Adrenal gland (tissue), 12 donors: ENCODE data around the gene FKBP10. TPM values are rescaled to one million over a fixed set of nuclear protein-coding genes. Genes with fewer than 3 reads are reported as not detected.

Experiments
- DNase-seq, 7 donors: peaks; one replicate each; pipeline ENCODE4 v3.0.0-alpha.2; 2019 to 2020
- H3K27ac ChIP-seq, 5 donors: fragments of 200-600 bp; sonication (generic) in 4 of 5; 1 replicate in 3 of 5; 2 replicates in 2 of 5; pipeline versions ENCODE4 v1.5.1 to v1.8.0; 2016 to 2020; ENCODE audit warnings: mild to moderate bottlenecking in 1 of 5
- H3K27me3 ChIP-seq: fragments of 200-600 bp; 2 replicates; pipeline ENCODE4 v1.8.0; 2021
- H3K36me3 ChIP-seq, 2 donors: fragments of 200-600 bp; replicated peaks in 1 of 2; 1 replicate in 1 of 2; 2 replicates in 1 of 2; pipeline versions ENCODE4 v1.5.1 to v1.8.0; 2018 to 2022
- H3K4me1 ChIP-seq, 2 donors: fragments of 200-600 bp; replicated peaks in 1 of 2; 1 replicate in 1 of 2; 2 replicates in 1 of 2; pipeline versions ENCODE4 v1.5.1 to v1.8.0; 2018 to 2021
- H3K4me3 ChIP-seq, 4 donors: fragments of 200-600 bp; sonication (generic) in 3 of 4; one replicate each; pipeline ENCODE4 v1.5.1; 2016 to 2018
- H3K9me3 ChIP-seq, 3 donors: fragments of 200-600 bp; sonication (generic) in 1 of 3; replicated peaks in 1 of 3; 1 replicate in 2 of 3; 2 replicates in 1 of 3; pipeline versions ENCODE4 v1.5.1 to v1.8.0; 2016 to 2021
- CTCF ChIP-seq, 6 experiments: fragments of 450-650 bp in 4 of 6; fragments of 200-600 bp in 2 of 6; sonication (generic) in 1 of 6; IDR thresholded peaks; 1 replicate in 5 of 6; 2 replicates in 1 of 6; pipeline versions ENCODE4 v1.5.1 to v1.8.0; 2016 to 2021; ENCODE audit warnings: antibody characterized with exemption in 6 of 6, mild to moderate bottlenecking in 2 of 6, moderate library complexity in 1 of 6
- POLR2A ChIP-seq, 2 donors: fragments of 450-650 bp; IDR thresholded peaks; one replicate each; pipeline ENCODE4 v1.6.1; 2017; ENCODE audit warnings: antibody characterized with exemption in 2 of 2, mild to moderate bottlenecking in 2 of 2, moderate library complexity in 1 of 2
- WGBS, 4 donors: extraction: QIAGEN DNeasy Blood & Tissue Kit in 2 of 4; methylation state at CpG; one replicate each; pipeline versions ENCODE4 v1.1.5 to v1.1.7; 2013 to 2017; 5-methylcytosine and 5-hydroxymethylcytosine counted together
- intact Hi-C, 2 donors: fragments of 100-400 bp; cut with DNase I; formaldehyde crosslinking; loops; one replicate each; pipeline versions ENCODE4 v1.14.1 to v1.15.0; 2022 to 2023
- polyA plus RNA-seq, 3 donors: library from polyadenylated mRNA; stranded (reverse); fragments of 200-250 nt in 2 of 3; fragments of 350-450 nt in 1 of 3; fragmentation: Illumina TruSeq in 1 of 3; extraction: RNeasy Lipid Tissue Mini Kit (QIAGEN cat#74804) in 1 of 3; gene quantifications; one replicate each; pipeline ENCODE4 v1.2.3, GENCODE V29; 2013 to 2014
- total RNA-seq, 9 donors: library from RNA; depleted of rRNA in 4 of 9; stranded (reverse); fragments of >200 nt in 4 of 9; fragments of 120-200 nt in 1 of 9; fragmentation: NEBNext Ultra II Directional in 1 of 9; extraction: Animal tissue kit (Norgen Biotek cat#: 25700) in 1 of 9; gene quantifications; one replicate each; pipeline versions ENCODE4 v1.1.0 to v1.2.4, GENCODE V29; 2013 to 2023
- donor health status: healthy with polysubstance abuse.
- donor health status: Bipolar disorder and iron deficiency.
- donor health status: DM: yes; HTN: yes; CAD: no.
- donor health status: DM: no; HTN: no; CAD: no.
- donor health status: DM: no; HTN: no; CAD: no.
- donor health status: DM: yes; HTN: yes; CAD: no.

FKBP10 gene
- total and polyA plus RNA-seq, 12 donors, result 28.4 to 244 (median 88.4) TPM

GRCh38 chr17:41803049-41804020 lies 9.5 kb upstream of the FKBP10 start:
- WGBS, 4 donors, result 69 to 80% (median 74%) methylated on average over 17 to 24 of the region's 24 CpGs
- H3K27ac ChIP-seq, result no peak overlapping the region
- intact Hi-C loops, result loop anchor here in 1 of 2 donors (2.0 to 10.0 kb wide), 2 partner anchors 67 to 151 kb away; no protein-coding TSS in a partner anchor
- TF ChIP-seq CTCF (IDR thresholded peaks at IDR 0.05) (no peak), POLR2A (IDR thresholded peaks at IDR 0.05) (no peak)
- no peak for DNase-seq
- H3K36me3 ChIP-seq, result no peaks in the 10 kb centered on the region
- H3K9me3 ChIP-seq, result no peaks in the 10 kb centered on the region
- H3K4me1 ChIP-seq, result peaks cover 0 to 9% of the 10 kb centered on the region in 2 donors
- no peak overlapping the region for H3K4me3 ChIP-seq
- no peaks in the 10 kb centered on the region for H3K27me3 ChIP-seq

- TF ChIP-seq POLR2A (IDR thresholded peaks at IDR 0.05) (no peak), CTCF (IDR thresholded peaks at IDR 0.05) (no peak)
- no peaks in the 10 kb centered on the region for H3K36me3 ChIP-seq
- H3K4me1 ChIP-seq, result peaks cover 9 to 12% of the 10 kb centered on the region in 2 donors
- no peaks in the 10 kb centered on the region for H3K27me3 ChIP-seq
- 89 to 95% (median 93%) methylated on average over 3 to 8 of the region's 8 CpGs for WGBS, 4 donors
- intact Hi-C loops, result loop anchor here in 1 of 2 donors (10.0 kb wide), 1 partner anchor 148 kb away; no protein-coding TSS in a partner anchor
- no peaks in the 10 kb centered on the region for H3K9me3 ChIP-seq
- no peak for DNase-seq
- H3K27ac ChIP-seq, result no peak overlapping the region
- no peak overlapping the region for H3K4me3 ChIP-seq
Measured at GRCh38 chr17:41806685-41807445, 5.9 kb upstream of the FKBP10 start.

- peak in 2 of 7 donors; percentile 23 to 30 for DNase-seq
- TF ChIP-seq POLR2A (IDR thresholded peaks at IDR 0.05) (no peak), CTCF (IDR thresholded peaks at IDR 0.05) (no peak)
- peak overlapping the region in 4 of 5 donors; percentile 7 to 87 (median 63) for H3K27ac ChIP-seq
- peak overlapping the region in 3 of 4 donors; percentile 40 to 95 (median 44) for H3K4me3 ChIP-seq
- H3K4me1 ChIP-seq, result peaks cover 20 to 22% of the 10 kb centered on the region in 2 donors
- intact Hi-C loops, result no loop called here
- no peaks in the 10 kb centered on the region for H3K27me3 ChIP-seq
- no peaks in the 10 kb centered on the region for H3K9me3 ChIP-seq
- WGBS, 4 donors, result 26 to 49% (median 28%) methylated on average over 12 to 58 of the region's 58 CpGs; no CpG with 5 or more reads in 1 of the 4 donors
- H3K36me3 ChIP-seq, result no peaks in the 10 kb centered on the region
Measured at GRCh38 chr17:41810659-41811548, 1.9 kb upstream of the FKBP10 start.
